Mesenchymal stem cell (in vitro differentiated cells and primary cell): ENCODE data around the gene OAS3.

Source experiments
- DNase-seq: peaks from one replicate; pipeline ENCODE4 v3.0.0-alpha.2; 2013
- H2AFZ ChIP-seq: one replicate; pipeline ENCODE4 v1.6.1; 2013; ENCODE audit warnings: low read depth, mild to moderate bottlenecking, control low read depth, inconsistent platforms, low read length, moderate library complexity
- H2AK5ac ChIP-seq: 2 replicates; pipeline ENCODE4 v1.6.1; 2013; ENCODE audit warnings: low read length, moderate library complexity, mild to moderate bottlenecking, inconsistent platforms; ENCODE audit not compliant: severe bottlenecking
- H2BK120ac ChIP-seq: one replicate; pipeline ENCODE4 v1.6.1; 2013; ENCODE audit warnings: low read depth, mild to moderate bottlenecking, inconsistent platforms, low read length, moderate library complexity
- H2BK12ac ChIP-seq, 2 experiments: one replicate each; pipeline ENCODE4 v1.6.1; 2013; ENCODE audit warnings: inconsistent platforms in 2 of 2, low read length in 2 of 2, mild to moderate bottlenecking in 2 of 2, moderate library complexity in 2 of 2, control low read depth in 1 of 2
- H2BK15ac ChIP-seq: one replicate; pipeline ENCODE4 v1.6.1; 2013; ENCODE audit warnings: mild to moderate bottlenecking, low read depth, inconsistent platforms; ENCODE audit not compliant: poor library complexity, severe bottlenecking
- H2BK5ac ChIP-seq: 2 replicates; pipeline ENCODE4 v1.6.1; 2013; ENCODE audit warnings: low read depth, mild to moderate bottlenecking, low read length, control low read depth, inconsistent platforms; ENCODE audit not compliant: poor library complexity, severe bottlenecking
- H3K14ac ChIP-seq, 2 experiments: one replicate each; pipeline ENCODE4 v1.6.1; 2013; ENCODE audit warnings: inconsistent platforms in 2 of 2, low read length in 2 of 2, control low read depth in 1 of 2, mild to moderate bottlenecking in 1 of 2, moderate library complexity in 1 of 2
- H3K18ac ChIP-seq, 2 experiments: one replicate each; pipeline ENCODE4 v1.6.1; 2013; ENCODE audit warnings: inconsistent platforms in 2 of 2, low read length in 2 of 2, control low read depth in 1 of 2, low read depth in 1 of 2, mild to moderate bottlenecking in 1 of 2
- H3K23ac ChIP-seq, 2 experiments: one replicate each; pipeline ENCODE4 v1.6.1; 2013; ENCODE audit warnings: inconsistent platforms in 2 of 2, low read length in 2 of 2, mild to moderate bottlenecking in 2 of 2, moderate library complexity in 2 of 2, control low read depth in 1 of 2
- H3K27ac ChIP-seq: 2 replicates; pipeline ENCODE4 v1.5.1; 2013; ENCODE audit warnings: mild to moderate bottlenecking, moderate library complexity, low read length, control low read depth, inconsistent platforms; ENCODE audit not compliant: poor library complexity, severe bottlenecking
- H3K27me3 ChIP-seq, 2 experiments: 2 replicates each; pipeline versions ENCODE4 v1.6.1 to v1.7.0; 2013; ENCODE audit warnings: low read length in 2 of 2, mild to moderate bottlenecking in 2 of 2, moderate library complexity in 2 of 2, control low read depth in 1 of 2, inconsistent platforms in 1 of 2; ENCODE audit not compliant: control insufficient read depth in 1 of 2, insufficient read depth in 1 of 2
- H3K36me3 ChIP-seq, 2 experiments: 2 replicates each; pipeline versions ENCODE4 v1.6.1 to v1.7.0; 2013; ENCODE audit warnings: low read length in 2 of 2, control low read depth in 1 of 2, inconsistent platforms in 1 of 2, low read depth in 1 of 2, mild to moderate bottlenecking in 1 of 2; ENCODE audit not compliant: insufficient read depth in 2 of 2, control insufficient read depth in 1 of 2
- H3K4ac ChIP-seq, 2 experiments: one replicate each; pipeline ENCODE4 v1.6.1; 2013; ENCODE audit warnings: inconsistent platforms in 2 of 2, low read length in 2 of 2, mild to moderate bottlenecking in 2 of 2, moderate library complexity in 2 of 2, control low read depth in 1 of 2, low read depth in 1 of 2
- H3K4me1 ChIP-seq: 2 replicates; pipeline ENCODE4 v1.6.1; 2013; ENCODE audit warnings: low read depth, low read length, control low read depth; ENCODE audit not compliant: control insufficient read depth, insufficient read depth
- H3K4me2 ChIP-seq: 2 replicates; pipeline ENCODE4 v1.6.1; 2013; ENCODE audit warnings: low read length, mild to moderate bottlenecking, inconsistent platforms; ENCODE audit not compliant: poor library complexity, severe bottlenecking
- H3K4me3 ChIP-seq, 2 experiments: 2 replicates each; pipeline versions ENCODE4 v1.5.1 to v1.7.0; 2013; ENCODE audit warnings: low read length in 2 of 2, mild to moderate bottlenecking in 2 of 2, control low read depth in 1 of 2, low read depth in 1 of 2; ENCODE audit not compliant: insufficient read depth in 1 of 2
- H3K79me1 ChIP-seq: replicated peaks from 2 replicates; pipeline ENCODE4 v1.6.1; 2013; ENCODE audit warnings: mild to moderate bottlenecking, control low read depth, low read length, inconsistent platforms; ENCODE audit not compliant: poor library complexity, severe bottlenecking
- H3K9ac ChIP-seq: 2 replicates; pipeline ENCODE4 v1.7.0; 2013; ENCODE audit warnings: mild to moderate bottlenecking, low read length, moderate library complexity
- H3K9me3 ChIP-seq: 2 replicates; pipeline ENCODE4 v1.7.0; 2013; ENCODE audit warnings: mild to moderate bottlenecking, low read length; ENCODE audit not compliant: control insufficient read depth
- H4K8ac ChIP-seq: one replicate; pipeline ENCODE4 v1.6.1; 2013; ENCODE audit warnings: inconsistent platforms, mild to moderate bottlenecking, low read length, moderate library complexity
- H4K91ac ChIP-seq: one replicate; pipeline ENCODE4 v1.6.1; 2013; ENCODE audit warnings: mild to moderate bottlenecking, low read length, inconsistent platforms
- WGBS: methylation state at CpG from one replicate; pipeline ENCODE4 v1.1.7; 2013; ENCODE audit warnings: mixed read lengths; 5-methylcytosine and 5-hydroxymethylcytosine counted together

OAS3 gene

GRCh38 chr12:113010701-113011100, 72.4 kb downstream of the OAS3 start:
- H2AFZ ChIP-seq = no peak overlapping the region
- WGBS = 68% methylated on average over 2 of the region's 2 CpGs
- H3K4ac ChIP-seq = no peak overlapping the region
- DNase-seq = no peak
- no peak overlapping the region for H3K14ac ChIP-seq
- H3K4me1 ChIP-seq = peaks cover 11% of the 10 kb centered on the region
- no peaks in the 10 kb centered on the region for H3K79me1 ChIP-seq
- H3K9me3 ChIP-seq = peaks cover 3% of the 10 kb centered on the region
- H3K36me3 ChIP-seq = peaks cover 0 to 56% of the 10 kb centered on the region in 2 experiments
- no peak overlapping the region for H3K4me2 ChIP-seq
- H3K4me3 ChIP-seq = no peak overlapping the region
- H2BK12ac ChIP-seq = no peak overlapping the region
- no peak overlapping the region for H2BK15ac ChIP-seq
- no peak overlapping the region for H2AK5ac ChIP-seq
- no peak overlapping the region for H3K18ac ChIP-seq
- no peak overlapping the region for H4K8ac ChIP-seq
- no peak overlapping the region for H2BK5ac ChIP-seq
- peaks cover 3 to 5% of the 10 kb centered on the region in 2 experiments for H3K27me3 ChIP-seq
- no peak overlapping the region for H3K9ac ChIP-seq
- H3K27ac ChIP-seq = no peak overlapping the region
- no peak overlapping the region for H3K23ac ChIP-seq
- no peak overlapping the region for H4K91ac ChIP-seq
- no peak overlapping the region for H2BK120ac ChIP-seq

- no peak overlapping the region for H3K4me2 ChIP-seq
- H3K4me3 ChIP-seq = no peak overlapping the region
- H3K27me3 ChIP-seq = peaks cover 5% of the 10 kb centered on the region in 2 experiments
- peaks cover 0 to 20% of the 10 kb centered on the region in 2 experiments for H3K36me3 ChIP-seq
- no peak overlapping the region for H2BK120ac ChIP-seq
- H3K23ac ChIP-seq = no peak overlapping the region
- H3K27ac ChIP-seq = no peak overlapping the region
- no peak overlapping the region for H3K14ac ChIP-seq
- H4K91ac ChIP-seq = no peak overlapping the region
- no peak for DNase-seq
- H2AFZ ChIP-seq = no peak overlapping the region
- no peak overlapping the region for H2AK5ac ChIP-seq
- WGBS = 76% methylated on average over 9 of the region's 9 CpGs
- peaks cover 3% of the 10 kb centered on the region for H3K9me3 ChIP-seq
- H3K4ac ChIP-seq = no peak overlapping the region
- no peak overlapping the region for H2BK12ac ChIP-seq
- H3K79me1 ChIP-seq = no peaks in the 10 kb centered on the region
- H4K8ac ChIP-seq = no peak overlapping the region
- H2BK15ac ChIP-seq = no peak overlapping the region
- no peak overlapping the region for H3K18ac ChIP-seq
- H2BK5ac ChIP-seq = no peak overlapping the region
- H3K9ac ChIP-seq = no peak overlapping the region
- H3K4me1 ChIP-seq = peaks cover 1% of the 10 kb centered on the region
Observed at GRCh38 chr12:113014565-113014964, 76.3 kb downstream of the OAS3 start.

GRCh38 chr12:113016796-113017195, 78.5 kb downstream of the OAS3 start:
- no peak overlapping the region for H4K91ac ChIP-seq
- no peak overlapping the region for H3K27ac ChIP-seq
- no peak overlapping the region for H2BK15ac ChIP-seq
- H3K9ac ChIP-seq = no peak overlapping the region
- H4K8ac ChIP-seq = no peak overlapping the region
- no peak overlapping the region for H3K4me2 ChIP-seq
- no peak overlapping the region for H2BK5ac ChIP-seq
- no peaks in the 10 kb centered on the region for H3K79me1 ChIP-seq
- no peak overlapping the region for H2BK12ac ChIP-seq
- H3K4ac ChIP-seq = no peak overlapping the region
- no peak overlapping the region for H2AFZ ChIP-seq
- peaks cover 1% of the 10 kb centered on the region for H3K4me1 ChIP-seq
- H3K9me3 ChIP-seq = no peaks in the 10 kb centered on the region
- H3K27me3 ChIP-seq = peaks cover 5 to 6% of the 10 kb centered on the region in 2 experiments
- no peak overlapping the region for H3K14ac ChIP-seq
- H2AK5ac ChIP-seq = no peak overlapping the region
- H3K23ac ChIP-seq = no peak overlapping the region
- no peak for DNase-seq
- H3K4me3 ChIP-seq = no peak overlapping the region
- H2BK120ac ChIP-seq = no peak overlapping the region
- no peak overlapping the region for H3K18ac ChIP-seq
- H3K36me3 ChIP-seq = no peaks in the 10 kb centered on the region
- 74% methylated on average over 5 of the region's 5 CpGs for WGBS

- H2AK5ac ChIP-seq = no peak overlapping the region
- no peak overlapping the region for H2BK5ac ChIP-seq
- H3K4ac ChIP-seq = no peak overlapping the region
- H3K36me3 ChIP-seq = no peaks in the 10 kb centered on the region
- no peaks in the 10 kb centered on the region for H3K9me3 ChIP-seq
- H3K9ac ChIP-seq = no peak overlapping the region
- no peak overlapping the region for H2BK12ac ChIP-seq
- no peak overlapping the region for H2BK120ac ChIP-seq
- no peak for DNase-seq
- H3K27ac ChIP-seq = no peak overlapping the region
- no peak overlapping the region for H3K23ac ChIP-seq
- no peak overlapping the region for H3K4me2 ChIP-seq
- H3K4me1 ChIP-seq = peaks cover 1% of the 10 kb centered on the region
- H3K27me3 ChIP-seq = peaks cover 17% of the 10 kb centered on the region in 2 experiments
- no peak overlapping the region for H2AFZ ChIP-seq
- WGBS = 47% methylated on average over 3 of the region's 4 CpGs
- no peak overlapping the region for H3K14ac ChIP-seq
- H3K79me1 ChIP-seq = no peaks in the 10 kb centered on the region
- H3K18ac ChIP-seq = no peak overlapping the region
- H4K91ac ChIP-seq = no peak overlapping the region
- no peak overlapping the region for H4K8ac ChIP-seq
- no peak overlapping the region for H3K4me3 ChIP-seq
- no peak overlapping the region for H2BK15ac ChIP-seq
Observed at GRCh38 chr12:113019025-113019424, 80.8 kb downstream of the OAS3 start.
